Neural cell (in vitro differentiated cells): Measurements from ENCODE around the gene SH3TC1. TPM values are rescaled to one million over a fixed set of nuclear protein-coding genes. Genes with fewer than 3 reads are reported as not detected.

ENCODE experiments used
- H2AFZ ChIP-seq: fragments of 200-600, 300-800 bp; sonication (generic), shearing (Covaris generic); 2 replicates; pipeline ENCODE4 v1.6.0; 2014; ENCODE audit warnings: low read depth, mild to moderate bottlenecking, antibody characterized with exemption, low read length, moderate library complexity
- H3F3A ChIP-seq: fragments of 200-600 bp; shearing (Covaris generic); 2 replicates; pipeline ENCODE4 v1.6.1; 2016; ENCODE audit warnings: mild to moderate bottlenecking, moderate library complexity, mixed read lengths, antibody characterized with exemption, low read length; ENCODE audit not compliant: insufficient read depth, poor library complexity, severe bottlenecking
- H3K27ac ChIP-seq: fragments of 200-600, 300-800 bp; sonication (generic), shearing (Covaris generic); 2 replicates; pipeline ENCODE4 v1.5.1; 2014; ENCODE audit warnings: mild to moderate bottlenecking, low read length, moderate library complexity
- H3K27me3 ChIP-seq: fragments of 300-800, 200-600 bp; sonication (generic), shearing (Covaris generic); 2 replicates; pipeline ENCODE4 v1.6.0; 2014; ENCODE audit warnings: mild to moderate bottlenecking, low read depth, low read length, moderate library complexity; ENCODE audit not compliant: insufficient read depth
- H3K36me3 ChIP-seq: fragments of 300-800, 200-600 bp; sonication (generic), shearing (Covaris generic); 2 replicates; pipeline ENCODE4 v1.5.1; 2014; ENCODE audit warnings: mild to moderate bottlenecking, antibody characterized with exemption, low read length, moderate library complexity; ENCODE audit not compliant: insufficient read depth
- H3K4me2 ChIP-seq: fragments of 300-800, 200-600 bp; sonication (generic), shearing (Covaris generic); 2 replicates; pipeline ENCODE4 v1.6.0; 2014; ENCODE audit warnings: mild to moderate bottlenecking, low read length
- H3K4me3 ChIP-seq: fragments of 300-800, 200-600 bp; sonication (generic), shearing (Covaris generic); 2 replicates; pipeline ENCODE4 v1.5.1; 2014; ENCODE audit warnings: mild to moderate bottlenecking, low read length, moderate library complexity
- H3K79me2 ChIP-seq: fragments of 200-600 bp; shearing (Covaris generic); replicated peaks from 2 replicates; pipeline ENCODE4 v1.6.0; 2014; ENCODE audit warnings: mild to moderate bottlenecking, low read length, moderate library complexity; ENCODE audit not compliant: insufficient read depth
- H3K9ac ChIP-seq: fragments of 300-800, 200-600 bp; sonication (generic), shearing (Covaris generic); 2 replicates; pipeline ENCODE4 v1.6.1; 2016; ENCODE audit warnings: mild to moderate bottlenecking, low read length, mixed read lengths
- H3K9me2 ChIP-seq: fragments of 200-600 bp; shearing (Covaris generic); 2 replicates; pipeline ENCODE4 v1.6.1; 2016; ENCODE audit warnings: mild to moderate bottlenecking, low read length, mixed read lengths; ENCODE audit not compliant: insufficient read depth
- H3K9me3 ChIP-seq: fragments of 200-600, 300-800 bp; sonication (generic), shearing (Covaris generic); 2 replicates; pipeline ENCODE4 v1.6.1; 2016; ENCODE audit warnings: mild to moderate bottlenecking, mixed run types, low read length, moderate library complexity, mixed read lengths
- H4K20me1 ChIP-seq: fragments of 200-600 bp; shearing (Covaris generic); 2 replicates; pipeline ENCODE4 v1.6.1; 2016; ENCODE audit warnings: mild to moderate bottlenecking, mixed run types; ENCODE audit not compliant: insufficient read depth
- CTCF ChIP-seq: fragments of 450-650 bp; IDR thresholded peaks from 2 replicates; pipeline ENCODE4 v1.5.1; 2014; ENCODE audit warnings: antibody characterized with exemption, mild to moderate bottlenecking, moderate library complexity; ENCODE audit not compliant: poor library complexity, severe bottlenecking
- EP300 ChIP-seq: fragments of 450-650 bp; conservative IDR thresholded peaks from 2 replicates; pipeline ENCODE4 v1.6.1; 2014; ENCODE audit warnings: antibody characterized with exemption, mild to moderate bottlenecking, moderate library complexity; ENCODE audit not compliant: poor library complexity, severe bottlenecking
- EZH2 ChIP-seq: fragments of 200-600, 300-800 bp; shearing (Covaris generic), sonication (generic); IDR thresholded peaks from 2 replicates; pipeline ENCODE4 v1.6.1; 2014; ENCODE audit warnings: antibody characterized with exemption, low read length, borderline replicate concordance, mild to moderate bottlenecking; ENCODE audit not compliant: insufficient read depth, poor library complexity, severe bottlenecking
- MXI1 ChIP-seq: fragments of 450-650 bp; conservative IDR thresholded peaks from 2 replicates; pipeline ENCODE4 v1.6.1; 2014; ENCODE audit warnings: antibody characterized with exemption, mild to moderate bottlenecking; ENCODE audit not compliant: poor library complexity, severe bottlenecking
- POLR2AphosphoS5 ChIP-seq: IDR thresholded peaks from 2 replicates; pipeline ENCODE4 v1.6.1; 2012
- RAD21 ChIP-seq: fragments of 450-650 bp; conservative IDR thresholded peaks from 2 replicates; pipeline ENCODE4 v1.6.1; 2014; ENCODE audit warnings: antibody characterized with exemption, mild to moderate bottlenecking, moderate library complexity
- SMC3 ChIP-seq: fragments of 450-650 bp; conservative IDR thresholded peaks from 2 replicates; pipeline ENCODE4 v1.6.1; 2014; ENCODE audit warnings: antibody characterized with exemption, mild to moderate bottlenecking, moderate library complexity; ENCODE audit not compliant: poor library complexity
- TAF1 ChIP-seq: IDR thresholded peaks from 2 replicates; pipeline ENCODE4 v1.6.1; 2012; ENCODE audit warnings: low read depth
- polyA plus RNA-seq: library from polyadenylated mRNA; depleted of rRNA; stranded (reverse); fragments of >200 nt; gene quantifications from 2 replicates; pipeline ENCODE4 v1.2.3, GENCODE V29; 2014
- TF ChIP-seq, protein P1 (sequence below): IDR thresholded peaks from 2 replicates; pipeline ENCODE4 v1.6.1; 2012; ENCODE audit warnings: borderline replicate concordance

Gene SH3TC1
- polyA plus RNA-seq, 1 donor from 2014 or later: not detected

GRCh38 chr4:8224267-8224974 lies 25.3 kb downstream of the SH3TC1 start:
- no peak overlapping the region for H3K4me3 ChIP-seq
- no peaks in the 10 kb centered on the region for H4K20me1 ChIP-seq
- no peaks in the 10 kb centered on the region for H3F3A ChIP-seq
- H3K9me2 ChIP-seq: no peaks in the 10 kb centered on the region
- TF ChIP-seq CTCF (no peak), POLR2AphosphoS5 (no peak), RAD21 (no peak), MXI1 (no peak), SMC3 (no peak), TAF1 (no peak), EP300 (no peak), EZH2 (no peak)
- TF ChIP-seq, protein P1, sequence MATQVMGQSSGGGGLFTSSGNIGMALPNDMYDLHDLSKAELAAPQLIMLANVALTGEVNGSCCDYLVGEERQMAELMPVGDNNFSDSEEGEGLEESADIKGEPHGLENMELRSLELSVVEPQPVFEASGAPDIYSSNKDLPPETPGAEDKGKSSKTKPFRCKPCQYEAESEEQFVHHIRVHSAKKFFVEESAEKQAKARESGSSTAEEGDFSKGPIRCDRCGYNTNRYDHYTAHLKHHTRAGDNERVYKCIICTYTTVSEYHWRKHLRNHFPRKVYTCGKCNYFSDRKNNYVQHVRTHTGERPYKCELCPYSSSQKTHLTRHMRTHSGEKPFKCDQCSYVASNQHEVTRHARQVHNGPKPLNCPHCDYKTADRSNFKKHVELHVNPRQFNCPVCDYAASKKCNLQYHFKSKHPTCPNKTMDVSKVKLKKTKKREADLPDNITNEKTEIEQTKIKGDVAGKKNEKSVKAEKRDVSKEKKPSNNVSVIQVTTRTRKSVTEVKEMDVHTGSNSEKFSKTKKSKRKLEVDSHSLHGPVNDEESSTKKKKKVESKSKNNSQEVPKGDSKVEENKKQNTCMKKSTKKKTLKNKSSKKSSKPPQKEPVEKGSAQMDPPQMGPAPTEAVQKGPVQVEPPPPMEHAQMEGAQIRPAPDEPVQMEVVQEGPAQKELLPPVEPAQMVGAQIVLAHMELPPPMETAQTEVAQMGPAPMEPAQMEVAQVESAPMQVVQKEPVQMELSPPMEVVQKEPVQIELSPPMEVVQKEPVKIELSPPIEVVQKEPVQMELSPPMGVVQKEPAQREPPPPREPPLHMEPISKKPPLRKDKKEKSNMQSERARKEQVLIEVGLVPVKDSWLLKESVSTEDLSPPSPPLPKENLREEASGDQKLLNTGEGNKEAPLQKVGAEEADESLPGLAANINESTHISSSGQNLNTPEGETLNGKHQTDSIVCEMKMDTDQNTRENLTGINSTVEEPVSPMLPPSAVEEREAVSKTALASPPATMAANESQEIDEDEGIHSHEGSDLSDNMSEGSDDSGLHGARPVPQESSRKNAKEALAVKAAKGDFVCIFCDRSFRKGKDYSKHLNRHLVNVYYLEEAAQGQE: no peak
- no peaks in the 10 kb centered on the region for H3K79me2 ChIP-seq
- no peaks in the 10 kb centered on the region for H3K27me3 ChIP-seq
- H3K36me3 ChIP-seq: no peaks in the 10 kb centered on the region
- no peak overlapping the region for H3K9ac ChIP-seq
- H2AFZ ChIP-seq: no peak overlapping the region
- no peaks in the 10 kb centered on the region for H3K9me3 ChIP-seq
- H3K27ac ChIP-seq: no peak overlapping the region
- H3K4me2 ChIP-seq: no peak overlapping the region

- no peaks in the 10 kb centered on the region for H3K9me3 ChIP-seq
- no peaks in the 10 kb centered on the region for H3F3A ChIP-seq
- no peak overlapping the region for H3K9ac ChIP-seq
- H3K27me3 ChIP-seq: no peaks in the 10 kb centered on the region
- no peak overlapping the region for H3K4me3 ChIP-seq
- no peaks in the 10 kb centered on the region for H3K36me3 ChIP-seq
- no peaks in the 10 kb centered on the region for H3K9me2 ChIP-seq
- TF ChIP-seq CTCF: no peak
- no peak for TF ChIP-seq POLR2AphosphoS5
- TF ChIP-seq MXI1: no peak
- no peak for TF ChIP-seq EP300
- TF ChIP-seq EZH2: no peak
- TF ChIP-seq, protein P1: no peak
- no peak for TF ChIP-seq RAD21
- no peak for TF ChIP-seq SMC3
- TF ChIP-seq TAF1: no peak
- no peak overlapping the region for H3K27ac ChIP-seq
- no peak overlapping the region for H3K4me2 ChIP-seq
- no peaks in the 10 kb centered on the region for H4K20me1 ChIP-seq
- H3K79me2 ChIP-seq: no peaks in the 10 kb centered on the region
- H2AFZ ChIP-seq: no peak overlapping the region
Measured at GRCh38 chr4:8224975-8225625, 26.0 kb downstream of the SH3TC1 start.
